GM12801 (cell line): ENCODE data around the gene COL23A1.

Source experiments
- TF ChIP-seq, protein P1 (sequence below): IDR thresholded peaks from one replicate; pipeline ENCODE4 v1.5.1; 2011; ENCODE audit warnings: control low read depth; ENCODE audit not compliant: insufficient read length; ENCODE audit errors: extremely low read depth

The COL23A1 gene

DNA sequence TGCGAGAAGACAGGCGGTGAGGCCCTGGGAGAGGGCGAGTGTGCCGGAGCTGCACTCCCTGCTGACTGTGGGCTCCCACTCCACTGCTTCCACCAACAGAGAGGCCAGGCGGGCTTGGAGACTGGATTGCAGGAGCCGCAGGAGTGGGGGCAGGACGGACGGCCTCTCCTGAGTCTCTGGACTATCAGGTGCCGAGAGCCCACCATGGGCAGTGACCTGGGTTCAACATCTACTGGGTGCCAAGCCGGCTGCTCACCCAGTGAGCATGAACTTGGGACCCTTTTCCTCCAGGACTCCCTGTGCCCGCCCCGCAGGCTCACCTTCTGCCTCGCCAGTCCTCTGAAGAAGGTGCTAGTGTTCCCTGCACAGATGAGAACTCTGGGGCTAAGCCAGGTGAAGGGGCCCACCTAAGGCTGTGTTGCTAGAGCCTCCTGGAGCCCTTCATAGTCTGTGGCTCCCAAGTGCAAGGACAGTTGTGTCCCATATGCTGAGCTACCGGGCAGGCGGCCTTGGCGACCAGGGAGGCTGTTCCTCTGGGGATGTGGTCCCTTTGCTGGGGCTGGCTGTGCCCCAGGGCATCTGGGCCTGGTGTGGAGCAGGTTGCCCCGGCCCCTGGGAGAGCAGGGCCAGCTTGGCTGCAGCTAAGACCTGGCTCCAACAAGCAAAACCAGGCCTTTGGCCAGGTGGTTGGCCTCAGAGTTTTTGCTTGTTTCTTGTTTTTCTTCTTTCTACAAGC, 279.9 kb downstream of the COL23A1 start:
- TF ChIP-seq, protein P1, sequence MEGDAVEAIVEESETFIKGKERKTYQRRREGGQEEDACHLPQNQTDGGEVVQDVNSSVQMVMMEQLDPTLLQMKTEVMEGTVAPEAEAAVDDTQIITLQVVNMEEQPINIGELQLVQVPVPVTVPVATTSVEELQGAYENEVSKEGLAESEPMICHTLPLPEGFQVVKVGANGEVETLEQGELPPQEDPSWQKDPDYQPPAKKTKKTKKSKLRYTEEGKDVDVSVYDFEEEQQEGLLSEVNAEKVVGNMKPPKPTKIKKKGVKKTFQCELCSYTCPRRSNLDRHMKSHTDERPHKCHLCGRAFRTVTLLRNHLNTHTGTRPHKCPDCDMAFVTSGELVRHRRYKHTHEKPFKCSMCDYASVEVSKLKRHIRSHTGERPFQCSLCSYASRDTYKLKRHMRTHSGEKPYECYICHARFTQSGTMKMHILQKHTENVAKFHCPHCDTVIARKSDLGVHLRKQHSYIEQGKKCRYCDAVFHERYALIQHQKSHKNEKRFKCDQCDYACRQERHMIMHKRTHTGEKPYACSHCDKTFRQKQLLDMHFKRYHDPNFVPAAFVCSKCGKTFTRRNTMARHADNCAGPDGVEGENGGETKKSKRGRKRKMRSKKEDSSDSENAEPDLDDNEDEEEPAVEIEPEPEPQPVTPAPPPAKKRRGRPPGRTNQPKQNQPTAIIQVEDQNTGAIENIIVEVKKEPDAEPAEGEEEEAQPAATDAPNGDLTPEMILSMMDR: no peak

DNA sequence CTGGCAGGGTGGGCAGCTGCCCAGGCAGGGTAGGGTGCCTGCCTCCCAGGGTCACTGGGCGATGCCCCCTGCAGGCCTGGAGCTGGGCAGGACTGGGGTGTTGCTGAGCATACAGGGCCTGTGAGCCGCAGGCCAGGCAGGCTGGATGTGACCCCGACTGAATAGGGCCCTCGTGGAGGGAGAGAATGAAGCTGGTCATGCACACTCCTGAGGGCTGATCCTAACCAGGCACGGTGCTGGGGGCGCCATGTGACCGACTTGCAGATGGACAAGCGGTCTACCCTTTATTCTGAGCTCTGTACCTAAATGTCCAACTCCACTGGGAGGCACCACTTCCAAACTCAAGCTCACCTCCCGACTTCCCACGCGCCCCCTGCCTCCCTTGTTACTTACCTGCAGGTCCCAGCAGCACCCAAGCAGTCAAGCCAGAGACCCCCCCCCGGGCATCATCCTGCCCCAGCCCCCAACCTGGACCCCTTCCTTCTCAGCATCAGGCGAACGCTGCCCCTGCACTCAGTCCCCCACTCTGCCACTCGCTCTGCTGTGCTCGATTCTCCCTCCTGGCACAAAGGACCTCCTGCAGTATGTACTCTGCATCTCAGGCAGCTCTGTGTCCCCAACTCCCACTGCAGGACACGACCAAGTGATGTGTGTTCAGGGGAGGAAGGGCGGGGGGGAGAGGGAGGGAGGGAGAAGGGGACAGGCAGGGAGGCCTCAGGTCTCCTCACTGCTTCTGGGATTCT, 280.8 kb downstream of the COL23A1 start:
- TF ChIP-seq, protein P1: no peak

- TF ChIP-seq, protein P1: no peak
These were observed 281.6 kb downstream of the COL23A1 start for GRCh38 chr5:178308541-178309092.

DNA sequence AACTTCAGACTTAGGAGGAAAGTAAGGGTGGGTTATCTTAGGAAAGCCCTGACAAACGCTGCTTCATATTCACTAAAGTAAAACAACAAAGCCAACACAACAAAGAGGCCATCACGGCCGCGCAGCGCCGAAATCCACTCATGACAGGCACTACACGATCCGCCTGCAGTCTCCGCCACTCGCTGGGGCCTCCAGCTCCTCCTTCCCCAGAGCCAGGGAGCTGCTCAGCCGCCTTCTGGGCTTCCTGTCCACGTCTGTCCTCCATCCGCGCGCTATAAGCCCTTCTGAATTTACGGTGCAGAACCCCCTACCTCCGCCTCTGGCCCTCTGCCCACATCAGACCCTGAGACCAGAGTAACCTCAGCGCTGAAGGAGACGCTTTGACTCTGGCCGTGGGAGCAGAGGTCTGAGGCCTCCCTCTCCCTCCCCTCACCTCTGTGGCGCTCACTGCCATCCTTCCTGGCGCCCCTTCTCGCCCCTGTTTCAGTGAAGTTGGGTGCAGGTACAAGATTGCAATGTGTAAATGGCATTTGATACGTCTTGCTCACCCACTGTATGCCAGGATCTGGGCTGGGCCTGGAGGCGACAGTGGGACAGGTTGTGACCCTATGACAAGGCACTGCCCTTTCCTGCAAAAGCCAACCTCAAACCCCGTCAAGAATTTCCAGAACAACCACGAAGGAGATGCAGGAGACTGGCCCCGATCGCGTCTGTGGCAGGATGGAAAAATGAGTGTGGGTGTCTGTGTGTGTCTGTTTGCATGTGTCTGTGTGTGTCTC, 282.7 kb downstream of the COL23A1 start:
- TF ChIP-seq, protein P1: no peak

GRCh38 chr5:178306430-178307225, 283.6 kb downstream of the COL23A1 start:
- TF ChIP-seq, protein P1: no peak

DNA sequence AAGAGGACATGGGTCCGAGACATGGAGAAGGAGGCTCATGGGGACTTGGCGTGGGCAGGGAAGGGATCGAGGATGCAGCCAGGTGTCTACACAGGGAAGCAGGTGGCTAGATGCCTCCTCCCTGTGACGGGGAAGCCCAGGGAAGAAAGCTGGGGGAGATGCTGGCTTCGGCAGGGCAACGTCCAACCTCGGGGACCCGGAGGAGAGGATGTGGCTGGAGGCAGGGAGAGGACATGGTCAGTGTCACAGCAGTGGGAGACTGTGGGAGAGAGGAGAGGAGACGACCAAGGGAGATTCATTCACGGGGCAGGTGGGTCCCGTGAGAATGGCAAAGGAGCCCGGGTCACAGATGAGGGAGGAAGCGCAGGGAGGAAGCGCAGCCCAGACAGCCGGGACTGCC, 284.4 kb downstream of the COL23A1 start:
- TF ChIP-seq, protein P1: no peak
